ENCODE results near the gene HCRTR1.

GRCh38 chr1:31583082-31583994 is 34.2 kb upstream of the HCRTR1 start:
- TF ChIP-seq CTCF (IDR thresholded peaks at IDR 0.05) (no peak), ZFX (IDR thresholded peaks at IDR 0.05; ENCODE audit: borderline replicate concordance) (no peak)
